SK-N-SH treated with all-trans-retinoic acid at 6 μM for 48 hours (cell line): Measurements from ENCODE around the gene ANKRD12.

ENCODE experiments used
- ATAC-seq: fragments of 200-7000 bp; cut with Tn5 transposase; 3 replicates; pipeline ENCODE4 v1.9.1; 2020; ENCODE audit warnings: mild to moderate bottlenecking, moderate library complexity
- BACH2 ChIP-seq: fragments of 250-450 bp; sonication (Bioruptor Pico); IDR thresholded peaks from 2 replicates; pipeline ENCODE4 v1.9.0; 2021; ENCODE audit warnings: mild to moderate bottlenecking, borderline replicate concordance
- CREB5 ChIP-seq: fragments of 250-450 bp; sonication (Bioruptor Pico); IDR thresholded peaks from 2 replicates; pipeline ENCODE4 v1.5.1; 2020; ENCODE audit warnings: low read depth, mild to moderate bottlenecking, moderate library complexity
- CSDC2 ChIP-seq: fragments of 250-450 bp; sonication (Bioruptor Pico); IDR thresholded peaks from 2 replicates; pipeline ENCODE4 v1.5.0; 2020; ENCODE audit warnings: mild to moderate bottlenecking, moderate library complexity
- CSRNP3 ChIP-seq: fragments of 250-450 bp; sonication (Bioruptor Pico); IDR thresholded peaks from 2 replicates; pipeline ENCODE4 v1.5.1; 2021; ENCODE audit warnings: mild to moderate bottlenecking, moderate library complexity
- ESRRG ChIP-seq: fragments of 250-450 bp; sonication (Bioruptor Pico); IDR thresholded peaks from 2 replicates; pipeline ENCODE4 v1.6.1; 2021; ENCODE audit warnings: mild to moderate bottlenecking
- GLIS3 ChIP-seq: fragments of 250-450 bp; sonication (Bioruptor Pico); IDR thresholded peaks from 2 replicates; pipeline ENCODE4 v1.5.0; 2020; ENCODE audit warnings: mild to moderate bottlenecking, moderate library complexity
- ISL1 ChIP-seq: fragments of 250-450 bp; sonication (Bioruptor Pico); IDR thresholded peaks from 2 replicates; pipeline ENCODE4 v2.1.2; 2022; ENCODE audit warnings: mild to moderate bottlenecking, moderate library complexity
- OSR1 ChIP-seq: fragments of 250-450 bp; sonication (Bioruptor Pico); IDR thresholded peaks from 2 replicates; pipeline ENCODE4 v1.8.0; 2022; ENCODE audit warnings: moderate library complexity, mild to moderate bottlenecking, inconsistent platforms
- PATZ1 ChIP-seq: fragments of 250-450 bp; sonication (Bioruptor Pico); IDR thresholded peaks from 2 replicates; pipeline ENCODE4 v1.8.0; 2020; ENCODE audit warnings: mild to moderate bottlenecking, moderate library complexity, borderline replicate concordance
- POU6F1 ChIP-seq: fragments of 250-450 bp; sonication (Bioruptor Pico); IDR thresholded peaks from 2 replicates; pipeline ENCODE4 v1.8.0; 2021; ENCODE audit warnings: low read depth, mild to moderate bottlenecking, moderate library complexity, borderline replicate concordance
- PPARA ChIP-seq: fragments of 250-450 bp; sonication (Bioruptor Pico); IDR thresholded peaks from 2 replicates; pipeline ENCODE4 v1.5.0; 2020; ENCODE audit warnings: mild to moderate bottlenecking, borderline replicate concordance
- RARB ChIP-seq: fragments of 250-450 bp; sonication (Bioruptor Pico); IDR thresholded peaks from 2 replicates; pipeline ENCODE4 v1.8.0; 2021; ENCODE audit warnings: mild to moderate bottlenecking, moderate library complexity
- SNAI2 ChIP-seq: fragments of 250-450 bp; sonication (Bioruptor Pico); IDR thresholded peaks from 2 replicates; pipeline ENCODE4 v1.5.0; 2020; ENCODE audit warnings: mild to moderate bottlenecking, moderate library complexity
- TOX ChIP-seq: fragments of 250-450 bp; sonication (Bioruptor Pico); IDR thresholded peaks from 2 replicates; pipeline ENCODE4 v1.8.0; 2021; ENCODE audit warnings: mild to moderate bottlenecking, moderate library complexity, borderline replicate concordance
- TSHZ2 ChIP-seq: fragments of 250-450 bp; sonication (Bioruptor Pico); IDR thresholded peaks from 2 replicates; pipeline ENCODE4 v1.5.0; 2020; ENCODE audit warnings: mild to moderate bottlenecking, moderate library complexity
- ZC3H10 ChIP-seq: fragments of 250-450 bp; sonication (Bioruptor Pico); IDR thresholded peaks from 2 replicates; pipeline ENCODE4 v1.5.1; 2021; ENCODE audit warnings: mild to moderate bottlenecking, moderate library complexity
- ZFP3 ChIP-seq: fragments of 250-450 bp; sonication (Bioruptor Pico); IDR thresholded peaks from 2 replicates; pipeline ENCODE4 v1.5.0; 2020; ENCODE audit warnings: mild to moderate bottlenecking, moderate library complexity
- ZNF565 ChIP-seq: fragments of 450-650 bp; formaldehyde crosslinking; conservative IDR thresholded peaks from 2 replicates; pipeline ENCODE4 v1.5.0; 2020; ENCODE audit warnings: low read depth, mild to moderate bottlenecking, moderate library complexity
- ZNF70 ChIP-seq: fragments of 450-650 bp; formaldehyde crosslinking; IDR thresholded peaks from 2 replicates; pipeline ENCODE4 v1.5.0; 2020; ENCODE audit warnings: mild to moderate bottlenecking, moderate library complexity
- ZNF8 ChIP-seq: fragments of 450-650 bp; formaldehyde crosslinking; IDR thresholded peaks from 2 replicates; pipeline ENCODE4 v1.5.0; 2020; ENCODE audit warnings: mild to moderate bottlenecking, moderate library complexity

Gene ANKRD12

GRCh38 chr18:9106800-9107584 is 29.6 kb upstream of the ANKRD12 start:
- TF ChIP-seq POU6F1 (CRISPR knock-in tag) (no peak), PPARA (no peak), SNAI2 (CRISPR knock-in tag) (no peak), RARB (CRISPR knock-in tag) (no peak), OSR1 (no peak), ZNF70 (CRISPR knock-in tag) (no peak), ZC3H10 (CRISPR knock-in tag) (no peak), ISL1 (no peak), ZFP3 (CRISPR knock-in tag) (no peak), PATZ1 (CRISPR knock-in tag) (no peak), BACH2 (CRISPR knock-in tag) (no peak), GLIS3 (CRISPR knock-in tag) (no peak), TSHZ2 (CRISPR knock-in tag) (no peak), TOX (no peak), CSRNP3 (CRISPR knock-in tag) (no peak), ZNF8 (CRISPR knock-in tag) (no peak), CSDC2 (CRISPR knock-in tag) (no peak), ZNF565 (CRISPR knock-in tag) (no peak), ESRRG (CRISPR knock-in tag) (no peak)
- TF ChIP-seq, all 23 proteins: peak for 0
- ATAC-seq, result no peak

- TF ChIP-seq ISL1 (no peak), PATZ1 (CRISPR knock-in tag) (no peak), ESRRG (CRISPR knock-in tag) (no peak), CREB5 (CRISPR knock-in tag) (no peak), TSHZ2 (CRISPR knock-in tag) (no peak), ZFP3 (CRISPR knock-in tag) (no peak), ZNF565 (CRISPR knock-in tag) (no peak), BACH2 (CRISPR knock-in tag) (no peak), SNAI2 (CRISPR knock-in tag) (no peak)
- no peak for ATAC-seq
Observed at GRCh38 chr18:9108911-9109310, 27.7 kb upstream of the ANKRD12 start.
